CD4-positive, alpha-beta T cell treated with Interleukin-2 at 100 ng/mL for 4 hours (primary cell): ENCODE results near the gene ABCC1.

Source experiments
- DNase-seq: peaks from one replicate; pipeline ENCODE4 v3.0.0-alpha.2; 2020; ENCODE audit warnings: low spot score

ABCC1 gene

DNA sequence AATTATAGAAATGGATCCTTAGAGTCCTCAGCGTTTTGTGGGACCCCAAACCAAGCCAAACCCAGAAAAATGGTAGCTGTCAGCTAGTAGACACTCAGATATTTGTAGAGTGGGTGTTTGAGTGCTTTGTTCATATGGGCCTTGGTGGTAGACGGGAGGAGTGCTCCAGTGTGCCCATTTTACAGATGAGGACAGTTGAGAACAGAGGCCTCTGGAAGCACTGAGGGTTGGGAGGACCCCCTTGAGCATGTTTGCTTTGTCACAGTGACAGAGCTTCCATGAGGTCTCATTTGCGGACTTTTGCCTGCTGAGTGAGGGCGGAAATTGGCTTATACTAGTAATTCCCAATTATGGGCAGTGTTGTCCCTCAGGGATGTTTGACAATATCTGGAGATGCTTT lies 162.2 kb downstream of the ABCC1 start:
- no peak for DNase-seq

DNA sequence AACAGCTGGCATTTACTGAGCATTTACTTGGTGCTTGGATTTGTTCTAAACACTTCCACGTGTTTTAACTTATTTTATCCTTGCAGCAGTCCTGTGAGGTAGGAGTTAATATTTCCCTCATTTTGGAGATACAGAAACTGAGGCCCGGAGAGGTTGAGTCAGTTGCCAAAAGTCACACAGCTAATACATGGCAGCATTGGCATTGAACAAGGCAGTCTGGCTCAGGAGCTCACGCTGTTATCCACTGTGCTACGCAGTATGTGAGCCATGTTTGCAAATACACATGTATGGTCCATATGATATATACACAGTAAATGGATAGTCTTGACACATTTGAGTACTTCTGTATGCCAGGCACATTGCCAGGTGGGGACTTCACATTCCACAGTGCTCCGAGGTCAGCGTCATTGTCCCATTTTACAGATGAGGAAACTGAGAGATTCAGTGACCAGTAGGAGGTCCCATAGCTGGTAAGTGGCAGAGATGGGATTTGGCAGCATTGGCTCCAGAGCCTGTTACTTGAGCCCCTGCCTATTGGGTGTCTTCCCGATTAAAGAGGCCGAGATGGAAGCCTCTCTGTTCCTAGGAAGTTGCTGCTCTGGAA lies 163.1 kb downstream of the ABCC1 start:
- DNase-seq = no peak

DNA sequence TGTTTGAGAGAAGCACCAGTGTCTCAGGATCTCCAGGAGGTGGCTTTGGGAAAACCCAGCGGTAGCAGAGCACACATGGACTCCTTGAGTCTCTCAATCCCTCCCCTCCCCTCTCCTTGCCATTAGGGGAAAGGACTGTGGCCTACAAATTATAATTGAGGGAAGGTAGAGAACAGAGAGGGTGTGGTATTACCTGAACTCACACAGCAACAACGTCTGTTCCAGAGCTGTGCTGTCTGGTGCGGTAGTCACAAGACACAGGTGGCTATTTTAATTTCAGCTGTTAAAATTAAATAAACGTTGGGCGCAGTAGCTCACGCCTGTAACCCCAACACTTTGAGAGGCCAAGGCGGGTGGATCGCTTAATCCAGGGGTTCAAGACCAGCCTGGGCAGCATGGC lies 163.7 kb downstream of the ABCC1 start:
- no peak for DNase-seq

DNA sequence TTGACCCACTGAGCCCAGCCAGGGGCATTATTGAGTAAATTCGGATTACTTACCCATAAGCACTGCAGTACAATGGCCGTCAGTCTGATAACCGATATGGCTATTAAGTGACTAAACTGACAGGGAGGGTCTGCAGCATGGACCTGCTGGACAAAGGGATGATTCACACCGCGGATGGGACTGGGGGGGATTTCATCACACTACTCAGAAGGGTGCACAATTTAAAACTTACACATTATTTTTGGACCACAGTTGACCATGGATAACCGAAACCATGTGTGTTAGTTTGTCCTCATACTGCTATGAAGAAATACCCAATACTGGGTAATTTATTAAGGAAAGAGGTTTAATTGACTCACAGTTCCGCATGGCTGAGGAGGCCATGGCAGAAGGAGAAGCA lies 167.4 kb downstream of the ABCC1 start:
- DNase-seq = no peak

DNA sequence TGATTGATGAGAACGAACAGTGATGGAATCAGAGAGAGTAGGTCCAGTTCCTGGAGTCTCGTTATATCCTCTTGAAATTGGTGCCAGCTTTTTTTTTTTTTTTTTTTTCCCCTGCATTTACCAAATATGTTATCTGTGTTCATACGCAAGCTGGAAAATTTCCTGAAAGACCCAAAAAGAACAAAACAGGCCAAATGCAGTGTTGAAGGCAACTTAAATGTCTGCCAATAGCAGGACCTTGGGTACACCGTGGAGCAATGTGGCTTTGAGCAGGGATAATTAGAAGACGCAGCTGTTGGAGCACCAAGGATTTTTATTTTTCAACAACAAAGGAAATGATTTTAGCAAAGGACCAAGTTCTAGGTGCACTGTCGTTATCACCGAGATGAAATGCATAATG lies 168.9 kb downstream of the ABCC1 start:
- no peak for DNase-seq

DNA sequence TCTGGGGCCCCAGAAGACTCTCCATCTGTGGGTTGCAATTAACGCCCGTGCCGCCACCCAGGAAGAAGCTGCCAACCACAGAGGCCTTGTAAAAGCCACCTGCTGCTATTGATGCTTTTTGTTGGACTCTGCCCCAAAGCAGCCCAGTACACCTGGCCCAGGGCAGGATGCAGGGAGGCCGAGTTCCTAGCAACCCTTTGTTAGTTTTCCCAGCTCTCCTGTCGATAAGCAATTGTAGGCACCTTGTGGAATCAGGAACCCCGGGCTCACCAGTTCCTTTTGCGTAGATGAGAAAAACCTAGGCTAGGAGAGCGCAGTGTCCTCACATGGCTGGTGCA lies 170.6 kb downstream of the ABCC1 start:
- DNase-seq = no peak

DNA sequence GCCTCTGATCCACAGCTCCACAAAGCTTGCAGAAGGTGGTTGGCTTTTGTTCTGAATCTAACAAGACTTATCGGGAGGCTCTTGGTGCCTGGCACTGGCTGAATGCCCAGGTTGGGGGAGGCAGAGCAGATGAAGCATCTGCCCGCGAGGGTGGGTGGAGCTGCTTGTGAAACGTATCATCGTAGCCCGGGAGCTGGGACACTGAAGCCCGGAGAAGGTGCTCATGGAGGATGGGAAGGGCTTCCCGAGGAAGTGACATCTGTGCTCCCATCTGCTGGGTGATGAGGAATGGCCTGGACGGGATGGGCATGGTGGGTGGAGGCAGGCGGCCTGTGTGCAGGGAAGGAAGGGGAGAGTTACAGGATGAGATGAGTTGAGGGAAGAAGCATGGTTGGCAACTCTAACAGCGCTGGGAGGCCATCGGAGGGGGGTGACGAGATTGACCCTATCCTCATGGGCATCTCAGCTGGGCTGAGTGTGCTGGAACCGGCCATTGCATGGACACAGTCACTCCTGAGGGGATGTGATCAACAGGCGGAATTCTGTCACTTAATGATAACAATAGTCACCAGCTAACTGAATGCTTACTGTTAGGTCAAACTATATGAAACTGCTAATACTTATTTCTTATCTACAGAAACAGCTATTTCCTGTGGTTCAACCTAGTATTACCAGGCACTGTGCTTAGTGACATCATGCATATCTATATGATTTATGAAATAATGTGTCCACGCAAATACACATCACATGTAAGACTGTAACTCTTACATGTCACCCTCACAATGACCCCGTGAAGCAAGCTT lies 171.2 kb downstream of the ABCC1 start:
- DNase-seq = no peak

DNA sequence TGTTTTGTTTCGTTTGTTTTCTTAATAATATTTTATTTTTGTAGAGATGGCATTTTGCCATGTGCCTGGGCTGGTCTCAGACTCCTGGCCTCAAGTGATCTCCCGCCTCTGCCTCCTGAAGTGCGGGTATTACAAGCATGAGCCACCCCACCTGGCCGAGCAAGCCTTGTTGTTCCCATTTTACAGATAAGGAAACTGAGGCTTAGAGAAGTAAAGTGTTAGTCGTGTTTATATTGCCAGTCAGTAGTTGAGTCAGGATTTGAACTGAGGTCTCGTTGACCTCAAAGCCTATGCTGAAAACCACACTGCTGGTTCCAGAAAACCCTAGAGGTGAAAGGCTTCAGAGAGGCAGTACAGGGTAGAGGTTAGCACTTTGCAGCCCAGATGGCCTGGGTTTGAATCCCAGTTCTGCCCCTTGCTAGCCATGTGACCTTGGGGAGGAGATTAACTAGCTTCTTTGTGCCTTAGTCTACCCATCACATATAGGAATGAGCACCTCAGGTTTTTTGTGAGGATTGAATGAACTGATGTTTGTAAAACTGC lies 171.8 kb downstream of the ABCC1 start:
- DNase-seq = no peak

DNA sequence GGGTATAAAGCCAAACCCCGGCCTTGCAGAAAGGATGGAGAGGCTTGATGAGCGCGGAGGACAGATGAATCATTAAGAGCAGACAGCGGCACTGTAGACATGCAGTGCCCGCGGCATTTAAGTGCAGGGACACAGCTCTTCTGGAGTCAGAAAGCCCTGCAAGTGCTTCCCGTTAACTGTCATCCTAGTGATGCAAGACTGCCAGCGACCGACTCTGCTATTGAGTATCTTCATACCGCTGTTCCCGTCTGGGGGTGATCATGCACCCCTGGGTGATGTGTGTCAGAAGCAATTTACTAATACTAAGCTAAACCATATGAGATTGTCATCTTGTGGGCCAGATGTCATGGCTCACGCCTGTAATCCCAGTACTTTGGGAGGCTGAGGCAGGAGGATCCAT lies 172.8 kb downstream of the ABCC1 start:
- no peak for DNase-seq

DNA sequence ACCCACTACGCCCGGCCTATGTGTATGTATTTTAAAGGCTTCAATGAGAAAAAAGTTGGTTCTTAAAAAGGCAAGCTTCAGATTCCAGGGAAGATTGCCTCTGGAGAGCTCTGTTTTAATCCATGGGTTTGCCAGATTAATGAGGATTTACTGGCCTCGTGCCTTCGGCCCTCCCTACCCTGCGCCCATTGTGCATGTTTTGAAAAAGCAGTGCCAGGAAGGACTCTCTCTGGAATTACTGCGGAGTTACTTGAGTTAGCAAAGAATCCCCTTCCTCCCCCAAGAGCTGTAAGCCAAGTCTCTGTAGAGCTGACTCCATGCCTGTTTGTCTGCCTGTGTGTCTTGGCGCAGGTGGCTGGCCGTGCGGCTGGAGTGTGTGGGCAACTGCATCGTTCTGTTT lies 175.0 kb downstream of the ABCC1 start:
- no peak for DNase-seq

DNA sequence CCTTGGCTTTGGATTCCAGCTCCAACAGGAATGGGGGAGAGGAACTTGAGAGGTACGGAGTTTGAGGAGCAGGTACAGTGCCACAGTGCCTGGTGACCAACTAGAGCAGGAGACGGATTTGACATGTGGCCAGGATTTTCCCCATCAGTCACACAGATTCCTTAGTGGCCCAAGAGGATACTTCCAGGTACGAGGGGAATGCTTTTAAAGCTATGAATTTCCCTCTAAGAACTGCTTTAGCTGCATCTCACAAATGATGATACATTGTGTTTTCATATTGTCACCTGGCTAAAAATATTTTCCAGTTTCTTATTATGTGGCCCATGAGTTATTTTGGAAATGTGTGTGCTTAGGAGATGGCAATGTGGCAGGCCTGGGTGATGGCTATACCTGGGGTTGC lies 175.6 kb downstream of the ABCC1 start:
- DNase-seq = no peak

DNA sequence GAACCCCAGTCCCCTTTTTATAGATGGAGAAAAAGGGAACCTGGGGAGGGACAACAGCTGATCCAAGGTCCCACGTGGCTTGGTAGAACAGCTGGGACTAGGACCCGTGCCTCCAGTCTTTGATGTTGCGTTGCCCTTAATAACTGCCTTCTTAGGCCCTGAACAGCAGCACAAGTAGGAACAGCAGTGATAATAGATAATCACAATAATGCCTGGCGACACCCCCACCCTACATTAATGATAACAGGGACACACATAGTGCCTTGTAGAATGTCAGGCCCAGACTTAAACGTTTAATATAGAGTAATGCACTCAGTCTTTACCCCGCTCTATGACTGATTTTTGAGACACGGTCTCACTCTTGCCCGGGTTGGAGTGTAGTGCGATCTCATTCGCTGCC lies 177.5 kb downstream of the ABCC1 start:
- no peak for DNase-seq

DNA sequence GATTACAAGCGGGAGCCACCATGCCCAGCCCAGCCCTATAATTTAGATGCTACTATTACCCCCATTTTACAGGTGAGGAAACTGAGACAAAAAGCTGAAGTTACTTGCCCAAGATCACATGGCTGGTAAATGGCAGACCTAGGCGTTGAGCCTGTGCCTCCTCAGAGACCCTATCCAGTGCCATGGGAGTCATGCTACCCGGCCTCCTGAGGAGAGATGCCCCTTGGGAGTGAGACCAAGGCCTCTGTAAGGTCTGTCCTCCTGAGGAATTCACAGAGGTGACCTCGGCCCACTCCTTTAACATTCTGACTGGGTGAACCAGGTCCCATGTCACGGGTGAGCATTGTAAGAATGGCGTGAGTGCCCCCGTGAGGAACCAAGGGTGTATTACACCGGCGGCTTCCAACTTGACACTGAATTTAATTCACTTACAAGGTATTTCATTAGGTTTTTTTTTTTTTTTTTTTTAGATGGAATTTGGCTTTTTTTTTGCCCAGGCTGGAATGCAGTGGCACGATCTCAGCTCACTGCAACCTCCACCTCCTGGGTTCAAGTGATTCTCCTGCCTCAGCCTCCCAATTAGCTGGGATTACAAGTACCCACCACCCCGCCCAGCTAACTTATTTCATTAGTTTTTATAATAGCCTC lies 178.2 kb downstream of the ABCC1 start:
- peak; percentile 73 for DNase-seq

DNA sequence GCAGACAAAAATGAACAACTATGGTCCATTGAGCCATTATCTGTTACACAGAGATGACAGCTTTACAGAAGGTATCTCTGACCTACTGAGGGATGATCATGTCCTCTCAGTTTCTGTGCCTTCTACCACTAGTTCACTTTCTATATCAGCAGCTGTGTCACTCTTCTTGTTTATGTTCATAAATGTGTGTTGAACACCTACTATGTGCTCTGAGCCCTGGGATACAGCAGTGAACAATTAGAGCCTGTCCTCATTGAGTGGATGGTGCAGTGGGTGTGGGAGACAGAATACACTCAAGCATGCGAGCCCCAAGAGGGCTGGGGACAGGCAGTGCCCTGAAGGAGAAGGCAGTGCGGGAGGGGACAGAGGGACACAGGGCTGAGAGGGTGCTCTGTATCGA lies 181.8 kb downstream of the ABCC1 start:
- DNase-seq = no peak

DNA sequence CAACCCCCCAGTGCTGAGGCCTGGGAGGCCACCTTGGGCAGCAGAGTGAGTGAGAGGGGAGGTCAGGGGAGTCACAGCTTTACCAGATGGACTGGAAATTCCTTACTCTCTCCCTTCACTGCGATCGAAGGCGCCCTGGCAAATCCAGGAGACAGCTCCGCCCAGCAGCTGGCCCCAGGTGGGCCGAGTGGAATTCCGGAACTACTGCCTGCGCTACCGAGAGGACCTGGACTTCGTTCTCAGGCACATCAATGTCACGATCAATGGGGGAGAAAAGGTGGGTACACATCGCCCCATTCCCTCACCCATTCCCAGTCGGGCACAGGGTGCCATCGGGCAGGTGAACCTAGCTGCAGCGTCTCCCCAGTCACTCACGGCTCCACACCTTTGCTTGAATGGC lies 182.2 kb downstream of the ABCC1 start:
- DNase-seq = no peak

DNA sequence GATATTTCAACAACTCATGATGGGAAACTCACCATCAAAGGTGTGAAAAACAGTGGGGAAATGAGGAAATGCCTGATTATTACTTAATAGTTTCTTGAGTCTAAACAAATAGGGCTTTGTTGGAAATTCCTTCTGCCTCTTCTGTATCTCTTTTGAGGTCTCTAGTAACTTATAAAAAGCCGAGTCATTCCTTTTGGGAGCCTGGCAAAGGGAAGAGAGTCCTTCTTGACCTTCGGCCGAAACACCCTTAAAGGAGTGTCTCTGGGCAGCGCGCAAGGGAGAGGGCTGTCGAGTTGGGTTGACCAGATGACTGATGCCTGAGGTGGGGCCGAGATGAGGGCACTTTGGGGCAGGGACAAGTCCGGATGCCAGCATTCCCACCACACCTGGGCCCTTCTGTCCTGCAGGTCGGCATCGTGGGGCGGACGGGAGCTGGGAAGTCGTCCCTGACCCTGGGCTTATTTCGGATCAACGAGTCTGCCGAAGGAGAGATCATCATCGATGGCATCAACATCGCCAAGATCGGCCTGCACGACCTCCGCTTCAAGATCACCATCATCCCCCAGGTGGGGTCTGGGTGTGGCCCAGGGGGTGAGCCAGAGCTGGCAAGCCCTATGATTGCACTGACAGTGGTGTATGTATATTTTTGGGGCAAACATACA lies 184.7 kb downstream of the ABCC1 start:
- no peak for DNase-seq

DNA sequence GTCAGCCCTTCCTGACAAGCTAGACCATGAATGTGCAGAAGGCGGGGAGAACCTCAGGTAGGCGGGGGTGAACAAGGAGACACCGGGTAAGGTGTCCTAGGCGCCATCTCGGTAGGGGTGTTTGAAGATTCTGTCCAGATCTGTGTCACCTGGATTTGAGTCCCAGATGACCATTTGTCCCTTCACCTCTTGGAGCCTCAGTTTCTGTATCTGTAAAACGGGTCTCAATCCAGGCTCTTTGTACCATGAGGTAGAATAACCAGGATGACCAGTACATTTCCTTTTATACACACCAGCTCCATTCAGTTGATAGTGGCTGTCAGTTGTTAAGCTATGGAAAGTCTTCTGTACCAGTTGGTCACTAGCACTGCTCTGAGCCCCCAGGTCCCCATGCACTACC lies 187.2 kb downstream of the ABCC1 start:
- DNase-seq = no peak

DNA sequence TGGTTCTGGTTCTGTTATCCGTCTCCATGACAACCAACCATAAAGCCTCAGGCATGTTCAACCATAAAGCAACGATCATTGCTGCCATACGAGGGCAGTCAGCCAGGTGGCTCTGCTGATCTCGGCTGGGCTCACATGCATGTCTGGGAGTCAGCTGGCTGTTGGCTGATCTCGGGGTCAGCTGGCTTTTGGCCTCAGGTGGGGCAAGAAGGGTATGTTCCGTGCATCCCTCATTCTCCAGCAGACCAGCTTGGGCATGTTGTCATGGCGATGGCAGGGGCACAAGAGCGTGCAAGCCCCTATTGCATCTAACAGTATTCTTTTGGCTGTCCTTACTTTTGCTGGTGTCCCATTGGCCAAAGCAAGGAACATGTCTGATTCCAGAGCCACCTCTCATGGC lies 187.7 kb downstream of the ABCC1 start:
- no peak for DNase-seq

DNA sequence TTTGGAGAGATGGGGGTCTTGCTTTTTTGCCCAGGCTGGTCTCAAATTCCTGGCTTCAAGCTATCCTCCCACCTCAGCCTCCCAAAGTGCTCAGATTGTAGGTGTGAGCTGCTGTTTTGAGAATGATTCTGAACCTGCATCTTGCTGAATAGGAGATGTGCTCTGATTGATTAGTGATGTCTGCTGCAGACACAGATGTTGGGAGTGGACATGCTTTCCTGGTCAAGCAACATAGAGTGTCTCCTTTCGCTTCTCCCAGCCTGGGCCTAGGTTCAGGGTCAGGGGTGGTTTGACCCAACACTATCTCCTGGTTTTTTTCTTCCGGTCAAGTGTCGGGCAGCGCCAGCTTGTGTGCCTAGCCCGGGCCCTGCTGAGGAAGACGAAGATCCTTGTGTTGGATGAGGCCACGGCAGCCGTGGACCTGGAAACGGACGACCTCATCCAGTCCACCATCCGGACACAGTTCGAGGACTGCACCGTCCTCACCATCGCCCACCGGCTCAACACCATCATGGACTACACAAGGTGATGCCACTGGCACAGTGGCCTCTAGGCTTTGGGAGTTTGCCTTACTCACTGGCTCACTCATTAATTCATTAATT lies 188.7 kb downstream of the ABCC1 start:
- no peak for DNase-seq

DNA sequence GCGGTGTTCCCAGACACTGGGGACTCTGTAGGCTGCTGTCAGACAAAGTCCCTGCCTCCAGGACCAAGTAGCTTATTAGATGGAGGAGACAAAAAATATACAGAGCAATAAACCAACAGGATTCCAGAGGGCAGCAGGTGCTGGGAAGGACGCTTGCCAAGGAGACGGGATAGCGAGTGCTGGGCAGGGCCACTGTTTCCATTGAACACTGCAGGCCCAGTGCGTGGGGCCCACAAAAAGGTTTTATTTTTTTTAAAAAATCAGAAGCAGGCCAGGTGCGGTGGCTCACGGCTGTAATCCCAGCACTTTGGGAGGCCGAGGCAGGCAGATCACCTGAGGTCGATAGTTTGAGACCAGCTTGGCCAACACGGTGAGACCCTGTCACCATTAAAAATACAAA lies 189.6 kb downstream of the ABCC1 start:
- no peak for DNase-seq

DNA sequence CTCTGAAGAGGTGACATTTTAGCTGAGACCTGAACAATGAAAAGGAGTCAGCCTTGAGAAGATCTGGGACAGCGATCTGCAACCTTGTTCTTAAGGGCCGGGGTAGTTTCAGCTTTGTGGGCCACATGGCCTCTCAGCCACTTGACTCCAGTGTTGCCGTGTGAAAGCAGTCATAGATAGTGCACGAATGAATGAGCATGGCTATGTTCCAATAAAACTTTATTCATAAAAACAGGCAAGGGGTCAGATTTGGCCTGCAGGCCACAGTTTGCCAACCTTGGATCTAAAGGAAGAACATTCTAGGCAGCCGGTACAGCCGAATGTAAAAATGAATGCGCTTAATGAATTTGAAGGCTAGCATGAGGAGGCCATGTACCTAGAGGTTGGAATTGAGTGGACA lies 190.4 kb downstream of the ABCC1 start:
- no peak for DNase-seq

DNA sequence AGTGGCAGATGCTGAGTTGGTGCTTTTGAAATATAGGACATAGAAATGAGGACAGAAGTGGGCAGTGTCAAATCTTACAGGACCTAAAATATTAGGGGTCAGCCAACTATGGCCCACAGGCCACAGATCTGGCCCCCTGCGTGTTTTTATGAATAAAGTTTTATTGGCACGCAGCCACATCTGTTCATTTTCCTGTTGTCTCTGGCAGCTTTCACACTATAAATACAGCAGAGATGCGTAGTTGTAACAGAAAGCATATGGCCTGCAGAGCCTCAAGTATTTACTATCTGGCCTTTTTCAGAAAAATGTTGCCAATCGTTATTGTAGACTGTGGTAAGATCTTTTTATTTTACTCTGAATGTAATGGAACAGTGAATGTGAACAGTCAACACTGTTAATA lies 191.1 kb downstream of the ABCC1 start:
- no peak for DNase-seq

DNA sequence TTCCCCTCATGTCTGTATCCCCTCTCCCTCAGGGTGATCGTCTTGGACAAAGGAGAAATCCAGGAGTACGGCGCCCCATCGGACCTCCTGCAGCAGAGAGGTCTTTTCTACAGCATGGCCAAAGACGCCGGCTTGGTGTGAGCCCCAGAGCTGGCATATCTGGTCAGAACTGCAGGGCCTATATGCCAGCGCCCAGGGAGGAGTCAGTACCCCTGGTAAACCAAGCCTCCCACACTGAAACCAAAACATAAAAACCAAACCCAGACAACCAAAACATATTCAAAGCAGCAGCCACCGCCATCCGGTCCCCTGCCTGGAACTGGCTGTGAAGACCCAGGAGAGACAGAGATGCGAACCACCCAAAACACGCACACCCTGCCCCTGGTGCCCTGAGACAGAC lies 191.7 kb downstream of the ABCC1 start:
- DNase-seq = no peak
